HG03060 (cell line): ENCODE results near the gene HDLBP.
"Not testable (repeated sequence)": the region's sequence is repeated elsewhere in the genome, so short reads cannot be mapped to it uniquely, and the experiment has no call there.

Experiments used
- ATAC-seq: cut with Tn5 transposase; IDR thresholded peaks from one replicate; pipeline ENCODE4 v1.9.1; 2021; ENCODE audit warnings: low read depth, moderate number of reproducible peaks; ENCODE audit not compliant: unreplicated experiment

Gene HDLBP

DNA sequence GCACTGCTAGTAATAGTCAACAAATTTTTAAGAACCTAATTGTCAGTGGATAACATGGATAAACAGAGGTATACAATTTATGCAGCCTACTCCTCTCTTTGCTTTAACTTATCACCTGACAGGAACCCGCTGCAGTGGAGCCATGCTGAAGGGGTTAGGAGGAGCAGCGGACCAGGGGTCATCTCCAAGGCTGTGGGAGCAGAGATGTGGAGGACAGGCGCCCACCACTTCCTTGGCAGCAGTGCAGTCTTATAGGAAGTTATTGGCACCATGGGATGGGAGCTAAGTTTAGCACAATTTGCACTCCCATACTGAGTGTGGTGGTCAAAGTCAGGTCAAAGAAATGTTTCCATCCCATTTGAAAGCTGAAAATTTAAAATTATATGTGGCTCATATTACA lies 35.6 kb downstream of the HDLBP start:
- no peak for ATAC-seq

DNA sequence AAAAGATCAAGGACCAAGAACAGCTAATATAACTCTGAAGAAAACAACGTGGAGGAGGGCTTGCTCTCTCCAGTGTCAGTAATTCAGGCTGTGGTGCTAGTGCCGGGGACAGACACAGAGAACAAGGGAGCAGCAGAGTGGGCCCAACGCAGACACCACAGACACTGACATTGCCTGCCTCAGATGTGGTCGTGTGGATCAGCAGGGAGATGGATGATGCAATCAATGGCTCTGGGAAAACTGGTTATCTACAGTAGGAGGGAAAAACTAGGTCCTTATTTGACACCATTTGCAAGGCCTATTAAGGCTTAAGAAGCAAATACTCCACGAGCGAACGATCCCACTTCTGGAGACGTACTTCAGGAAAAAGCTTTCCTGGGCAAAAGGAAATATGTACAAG lies 36.1 kb downstream of the HDLBP start:
- no peak for ATAC-seq

DNA sequence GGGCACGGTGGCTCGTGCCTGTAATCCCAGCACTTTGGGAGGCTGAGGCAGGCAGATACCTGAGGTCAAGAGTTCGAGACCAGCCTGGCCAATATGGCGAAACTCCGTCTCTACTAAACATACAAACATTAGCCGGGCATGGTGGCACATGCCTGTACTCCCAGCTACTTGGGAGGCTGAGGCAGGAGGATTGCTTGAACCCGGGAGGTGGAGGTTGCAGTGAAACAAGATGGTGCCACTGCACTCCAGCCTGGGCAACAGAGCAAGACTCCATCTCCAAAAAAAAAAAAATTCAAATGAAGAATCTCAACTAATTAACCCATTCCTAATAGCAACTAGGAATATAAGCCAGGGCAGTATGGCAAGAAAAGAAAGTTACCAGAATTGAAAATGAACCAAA lies 37.2 kb downstream of the HDLBP start:
- not testable (repeated sequence) for ATAC-seq

DNA sequence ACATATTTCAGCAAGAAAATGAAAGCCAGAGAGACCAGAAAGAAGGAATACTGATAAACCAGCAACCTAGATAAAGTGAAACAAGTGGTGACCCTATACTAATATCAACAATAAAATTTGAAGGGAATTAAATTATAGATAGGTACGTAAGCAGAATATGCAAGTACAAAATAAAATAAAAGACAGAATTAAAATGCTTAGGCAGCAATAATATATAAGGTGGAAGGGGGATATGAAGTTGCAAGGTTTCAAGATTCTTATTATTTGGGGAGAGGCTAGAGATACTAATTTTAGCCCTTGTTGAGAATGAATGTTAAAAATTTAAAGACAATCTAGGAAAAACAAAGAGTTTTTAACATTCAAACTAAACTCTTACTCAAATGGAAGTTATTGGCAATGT lies 39.6 kb downstream of the HDLBP start:
- ATAC-seq = no peak

DNA sequence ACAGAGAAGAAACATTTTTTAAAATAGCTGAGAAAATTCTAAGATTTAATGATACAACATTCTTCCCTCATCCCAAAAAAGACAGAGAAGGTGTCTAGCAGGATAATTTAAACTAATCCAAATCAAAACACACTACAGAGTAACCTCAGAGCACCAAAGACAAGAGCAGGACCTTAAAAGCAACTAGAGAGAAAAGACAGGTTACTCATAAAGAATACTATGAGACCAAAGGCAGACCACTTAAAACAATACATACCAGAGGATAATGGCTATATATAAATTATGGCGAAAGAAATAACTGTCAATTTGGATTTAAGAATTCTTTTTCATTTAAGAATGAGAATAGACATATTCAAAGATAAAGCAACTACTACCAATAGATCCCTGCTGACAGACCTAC lies 40.0 kb downstream of the HDLBP start:
- ATAC-seq = no peak

DNA sequence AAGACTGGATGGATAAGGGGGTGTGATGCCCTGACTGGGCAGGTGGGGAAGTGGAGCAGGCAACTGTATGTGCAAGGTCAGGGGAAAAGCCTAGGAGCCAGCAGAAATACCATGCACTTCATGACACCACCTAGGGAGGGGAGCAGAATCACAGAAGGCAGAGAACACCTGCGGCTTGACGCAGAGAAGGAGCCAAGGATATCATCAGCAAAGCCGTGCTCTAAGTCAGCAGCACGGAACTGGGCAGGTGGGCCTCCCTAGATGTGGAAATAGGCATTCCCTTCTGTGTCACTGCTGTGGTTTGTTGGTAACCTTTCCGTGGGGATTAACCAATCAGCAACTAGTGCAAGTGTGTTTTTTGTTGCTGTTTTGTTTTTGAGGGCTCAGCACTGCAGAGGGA lies 41.3 kb downstream of the HDLBP start:
- ATAC-seq = no peak

DNA sequence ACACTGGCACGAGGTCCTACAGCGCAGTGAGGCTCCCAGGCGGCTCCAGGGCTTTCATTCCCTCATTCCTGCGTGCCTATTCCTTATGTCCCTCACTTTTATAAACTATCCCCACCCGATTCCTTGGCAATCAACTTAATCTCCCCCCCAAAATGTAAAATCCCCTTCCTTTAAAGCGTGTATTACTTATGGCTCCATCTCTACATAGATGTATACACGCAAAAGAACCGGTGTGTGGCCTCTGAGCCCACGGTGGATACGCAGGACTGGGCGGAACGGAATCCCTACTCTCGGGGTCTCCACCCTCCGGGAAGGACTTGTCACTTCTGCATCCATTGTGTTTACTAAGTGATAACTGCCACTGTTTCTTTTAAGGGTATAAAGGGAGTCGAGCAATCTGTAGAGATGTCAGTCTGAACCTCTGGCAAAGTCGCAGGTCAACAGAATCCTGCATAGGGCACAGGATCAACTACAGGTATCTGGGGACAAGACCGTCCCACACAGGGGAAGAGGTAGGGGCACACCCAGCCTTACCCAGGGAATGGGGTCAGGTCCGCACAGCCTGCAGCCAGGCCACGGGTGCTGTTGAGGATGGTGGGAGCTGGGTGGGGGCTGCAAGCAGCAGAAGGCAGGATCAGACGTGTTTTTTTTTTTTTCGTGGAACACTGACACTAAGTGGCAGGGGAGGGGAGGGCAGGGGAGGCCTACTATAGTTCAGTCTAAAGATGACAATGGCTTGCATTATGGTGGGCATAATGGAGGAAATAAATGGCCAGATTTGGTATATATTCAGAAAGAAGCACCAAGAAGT lies 42.1 kb downstream of the HDLBP start:
- ATAC-seq = no peak

DNA sequence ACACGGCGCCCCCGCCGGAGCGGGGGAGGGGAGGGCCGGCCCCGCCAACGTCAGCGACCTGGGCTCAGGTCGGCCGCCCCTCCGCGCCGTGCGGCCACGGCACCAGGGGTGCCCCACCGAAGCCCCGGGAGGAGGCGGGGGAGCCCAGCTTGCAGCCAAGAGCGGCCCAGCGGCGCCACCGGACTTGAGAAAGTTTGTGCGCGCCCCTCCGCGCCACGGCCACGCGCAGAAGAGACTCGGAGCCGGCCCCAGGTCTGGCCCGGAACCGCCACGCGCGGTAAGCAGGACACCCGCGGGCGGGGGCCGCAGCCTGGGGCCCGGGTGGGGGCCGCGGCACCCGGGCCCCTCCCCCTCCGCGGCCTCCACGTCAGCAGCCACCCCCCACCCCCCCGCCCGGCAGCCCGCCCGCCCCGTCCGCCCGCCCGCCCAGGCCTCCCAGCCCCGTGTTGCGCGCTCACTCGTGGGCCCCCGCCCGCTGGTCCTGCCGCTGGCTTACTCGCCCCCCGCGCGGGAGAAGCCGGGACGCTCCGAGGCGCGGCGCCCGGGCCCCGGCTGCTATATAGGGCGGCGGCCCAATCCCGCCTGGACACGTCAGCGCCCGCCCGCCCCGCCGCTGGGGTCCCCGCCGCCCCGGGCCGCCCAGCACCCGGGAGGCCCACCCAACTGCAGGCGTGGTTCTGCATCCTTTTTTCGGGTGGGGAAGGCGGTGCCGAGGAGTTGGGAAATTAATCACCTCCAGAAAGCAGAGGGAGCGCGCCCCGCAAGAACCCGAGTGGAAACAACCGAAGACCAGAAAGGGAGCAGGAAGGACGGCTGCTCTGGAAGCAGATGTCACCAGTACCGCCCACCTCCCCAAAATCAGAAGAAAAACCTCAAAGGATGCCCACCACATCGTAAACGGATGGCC lies 42.9 kb downstream of the HDLBP start:
- no peak for ATAC-seq

DNA sequence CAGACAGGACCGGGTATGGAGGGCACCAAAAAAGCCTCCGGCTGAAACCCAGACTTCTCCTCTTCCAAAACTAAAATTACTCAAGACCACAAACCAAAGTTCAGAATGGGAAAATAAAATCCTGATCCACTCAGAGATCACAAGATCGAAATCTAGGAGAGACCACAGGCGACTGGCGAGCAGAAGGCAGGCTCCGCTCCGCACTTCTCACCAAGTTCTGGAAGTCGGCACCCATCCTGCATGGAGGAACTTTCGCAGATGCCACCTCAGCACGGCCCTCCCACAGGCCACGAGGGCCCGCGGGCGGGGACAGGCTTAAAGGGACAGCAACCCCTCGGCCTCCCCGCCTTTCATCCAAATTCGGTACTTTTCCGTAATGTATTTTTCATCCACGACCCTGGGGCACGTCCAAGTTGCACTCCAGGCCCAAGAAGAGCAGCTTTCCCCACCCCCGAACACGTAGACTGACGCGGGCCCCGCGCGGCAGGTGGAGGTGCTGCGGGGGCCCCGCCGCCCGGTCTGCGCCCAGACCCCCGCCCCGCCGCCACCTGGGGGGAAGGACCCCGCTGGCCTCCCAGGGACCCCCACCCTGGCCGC lies 43.7 kb downstream of the HDLBP start:
- ATAC-seq = no peak

DNA sequence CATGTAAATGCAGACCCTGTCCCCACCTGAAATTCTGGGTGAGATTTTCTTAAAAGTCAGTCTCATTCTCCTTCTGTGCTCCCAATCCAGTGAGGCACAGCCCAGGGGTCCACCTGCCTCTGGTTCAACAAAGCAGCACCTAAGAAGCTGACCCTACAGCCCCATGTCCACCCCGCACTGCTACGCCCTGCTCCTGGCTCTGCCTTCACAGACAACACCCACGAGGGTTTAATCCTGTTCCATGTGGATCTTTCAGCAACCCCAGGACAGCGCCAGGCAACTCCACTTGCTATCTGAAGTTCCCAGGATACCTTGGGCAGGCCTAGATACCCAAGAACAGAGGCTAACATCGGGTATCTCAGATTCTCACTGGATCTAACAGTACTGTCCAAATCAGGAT lies 44.9 kb downstream of the HDLBP start:
- no peak for ATAC-seq

DNA sequence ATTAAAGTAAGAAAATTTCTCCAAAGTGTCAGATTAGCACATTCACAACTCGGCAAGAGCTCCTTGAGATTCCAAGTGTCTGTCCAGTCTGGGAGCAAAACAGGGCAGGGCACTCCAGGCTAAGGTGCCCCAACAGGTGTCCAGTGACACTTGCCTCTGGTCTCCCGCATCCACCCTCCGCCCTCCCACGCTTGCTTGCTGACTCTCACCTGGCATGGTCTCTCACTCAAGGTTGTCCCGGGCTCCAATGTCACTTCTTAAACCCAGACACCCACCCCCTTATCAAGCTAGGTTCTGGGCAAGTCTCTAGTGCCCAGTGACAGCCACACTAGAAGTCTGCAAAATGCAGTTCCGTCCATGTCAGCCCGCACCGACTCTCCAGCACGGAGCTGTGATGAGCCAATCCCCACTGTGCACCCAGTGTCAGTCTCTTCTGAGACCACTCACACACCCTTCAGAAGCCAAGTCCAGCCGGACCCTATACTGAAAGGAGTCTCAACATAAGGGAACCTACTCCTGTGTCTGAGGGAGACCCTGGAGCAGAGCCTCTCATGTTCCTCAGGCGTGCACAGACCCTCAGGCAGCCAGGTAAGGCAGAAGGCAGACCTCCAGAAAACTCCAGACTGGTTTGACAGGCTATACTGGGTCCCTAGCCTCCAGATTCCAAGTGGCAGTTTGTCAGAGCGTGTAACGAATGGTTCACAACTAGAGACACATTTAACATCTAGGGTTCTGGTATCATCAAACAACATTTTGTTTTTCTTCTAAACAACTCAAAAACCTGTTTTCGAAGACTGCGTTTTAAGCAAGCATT lies 45.6 kb downstream of the HDLBP start:
- no peak for ATAC-seq

DNA sequence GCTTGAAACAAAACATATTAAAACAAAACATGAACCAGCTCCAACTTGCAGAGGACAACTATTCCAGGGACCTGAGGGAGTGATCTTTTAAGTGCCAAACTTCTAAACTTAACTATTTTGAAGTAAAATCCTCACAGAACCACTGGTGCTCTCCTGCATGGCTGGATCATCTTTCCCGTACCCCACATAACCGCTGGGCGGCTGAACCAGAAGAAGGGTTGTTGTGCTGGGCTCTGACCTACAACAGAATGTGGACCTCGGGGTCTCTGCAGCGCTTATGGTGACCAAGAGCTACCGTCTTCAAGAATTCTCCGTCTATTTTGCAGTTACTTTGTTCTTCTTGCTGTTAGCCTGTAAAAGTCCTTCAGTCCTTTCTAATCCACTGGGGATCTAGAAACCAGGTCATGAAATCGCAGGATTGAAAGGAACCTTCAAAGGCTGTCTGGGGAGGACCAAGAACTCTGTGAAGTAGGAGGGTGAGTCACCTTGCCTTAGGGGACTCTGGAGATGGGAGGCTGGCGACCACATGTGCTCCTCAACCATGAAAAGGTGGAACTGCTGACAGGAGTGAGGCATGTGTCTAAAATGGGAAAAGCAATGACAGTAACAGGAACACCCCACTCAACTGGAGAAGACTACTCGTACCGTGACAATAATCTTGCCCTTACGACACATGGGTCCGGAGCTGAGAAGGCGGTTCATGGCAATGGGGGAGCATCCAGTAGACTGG lies 46.6 kb downstream of the HDLBP start:
- no peak for ATAC-seq

DNA sequence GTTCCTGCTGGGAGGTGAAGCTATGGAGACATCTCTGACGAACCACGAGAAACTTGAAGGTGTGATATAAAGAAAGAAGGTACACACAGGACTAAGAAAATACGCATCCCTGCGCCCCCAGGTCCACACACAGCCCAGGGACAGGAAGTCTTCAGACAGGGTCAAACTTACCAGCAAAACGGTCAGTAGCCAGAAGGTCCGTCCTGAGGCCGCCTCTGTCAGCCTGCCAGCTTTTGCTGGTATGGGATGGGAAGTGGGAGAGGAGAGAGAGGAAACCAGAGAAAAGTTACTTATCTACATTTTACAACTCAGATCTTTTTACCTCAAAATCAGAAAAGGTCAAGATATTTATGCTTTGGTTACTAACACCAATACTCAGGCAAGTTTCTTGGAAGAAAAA lies 47.2 kb downstream of the HDLBP start:
- no peak for ATAC-seq

DNA sequence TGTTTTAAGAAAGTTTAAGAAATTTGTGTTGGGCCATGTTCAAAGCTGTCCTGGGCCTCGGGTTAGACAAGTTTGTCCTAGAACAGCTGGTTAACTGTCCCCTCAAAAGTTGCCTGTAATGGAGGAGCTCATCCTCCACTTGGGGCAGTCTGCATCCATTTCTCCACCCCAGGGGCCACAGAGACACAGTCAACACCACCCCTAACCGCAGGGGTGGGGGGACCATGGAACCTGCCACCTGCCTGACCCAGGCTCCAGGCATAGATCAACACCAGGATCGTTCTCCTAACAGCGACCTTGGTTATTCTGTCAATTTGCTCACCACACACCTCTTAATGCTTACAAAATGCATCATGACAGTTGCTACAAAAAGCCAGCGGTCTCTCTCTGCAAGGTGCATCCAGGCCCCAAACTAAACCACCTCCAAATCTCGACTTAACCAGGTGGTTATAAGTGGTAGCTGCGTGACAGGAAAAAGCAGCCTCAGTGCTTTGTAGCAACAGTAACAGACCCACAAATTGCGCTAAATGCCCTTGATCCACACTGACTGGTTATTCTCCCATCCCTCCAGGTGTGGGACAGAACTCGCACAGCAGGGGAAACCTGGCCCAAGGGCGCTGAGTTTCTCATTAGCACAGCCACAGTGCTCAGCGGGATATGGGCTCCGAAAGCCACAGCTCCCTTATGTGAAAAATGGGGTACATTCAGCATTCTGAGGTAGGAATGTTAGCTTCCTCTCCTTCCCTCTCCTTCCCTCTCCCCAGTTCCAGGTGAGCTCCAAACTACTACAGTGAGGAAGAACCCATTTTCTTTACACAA lies 48.0 kb downstream of the HDLBP start:
- ATAC-seq = no peak

DNA sequence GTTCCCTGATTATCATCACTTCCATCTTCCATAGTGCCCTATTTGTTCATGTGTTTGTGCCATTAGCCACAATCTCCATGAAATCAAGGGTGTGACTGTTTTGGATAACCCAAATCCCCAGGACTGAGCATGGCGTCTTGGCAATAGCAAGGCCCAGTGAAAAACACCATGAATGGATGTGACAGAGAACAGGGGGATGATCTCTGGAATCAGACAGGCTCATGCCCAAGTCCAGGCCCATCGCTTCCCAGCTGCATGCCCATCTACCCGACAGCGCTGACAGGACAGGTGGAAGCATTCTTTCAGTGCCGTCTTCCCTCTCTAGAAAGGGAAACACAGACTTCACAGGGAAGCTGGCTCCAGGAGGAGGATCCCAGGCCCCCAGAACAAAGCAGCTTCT lies 50.0 kb downstream of the HDLBP start:
- ATAC-seq = no peak

DNA sequence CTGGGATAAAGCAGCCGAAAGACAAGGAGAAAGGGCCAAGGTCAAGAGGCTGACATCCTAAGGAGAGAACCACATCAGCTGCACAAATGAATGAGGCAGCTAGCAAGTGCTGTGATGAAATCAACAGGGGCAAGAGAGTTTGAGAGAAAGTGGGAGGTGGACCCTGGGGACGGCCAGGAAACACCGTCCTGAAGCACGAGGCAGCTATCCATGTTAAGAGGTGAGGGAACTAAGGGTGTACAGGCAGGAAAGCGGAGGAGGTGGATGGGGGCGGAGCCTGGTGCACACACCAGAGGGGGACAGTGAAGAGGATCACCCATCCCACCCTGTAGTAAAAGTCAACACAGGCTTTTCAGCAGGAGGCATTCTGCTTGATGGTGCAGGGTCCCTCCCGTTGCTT lies 52.4 kb downstream of the HDLBP start:
- ATAC-seq = no peak

DNA sequence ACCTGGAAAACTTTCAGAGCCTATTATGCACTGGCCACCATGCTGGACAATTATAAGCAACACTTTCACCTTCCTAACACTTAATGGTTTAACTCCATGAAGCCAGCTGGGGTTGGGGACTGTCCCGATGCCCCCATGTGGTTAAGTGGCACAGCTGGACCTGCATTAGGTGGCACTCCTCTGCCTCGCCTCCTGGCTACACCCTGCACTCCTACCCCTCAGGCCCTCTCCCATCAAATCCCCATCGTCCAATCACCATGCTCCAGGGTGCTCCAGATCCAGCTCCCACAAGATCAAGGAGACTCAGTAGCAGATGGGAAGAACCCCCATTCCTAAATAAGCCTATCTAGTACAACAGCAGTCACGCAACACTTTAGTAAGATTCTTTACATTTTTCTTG lies 53.8 kb downstream of the HDLBP start:
- ATAC-seq = no peak

DNA sequence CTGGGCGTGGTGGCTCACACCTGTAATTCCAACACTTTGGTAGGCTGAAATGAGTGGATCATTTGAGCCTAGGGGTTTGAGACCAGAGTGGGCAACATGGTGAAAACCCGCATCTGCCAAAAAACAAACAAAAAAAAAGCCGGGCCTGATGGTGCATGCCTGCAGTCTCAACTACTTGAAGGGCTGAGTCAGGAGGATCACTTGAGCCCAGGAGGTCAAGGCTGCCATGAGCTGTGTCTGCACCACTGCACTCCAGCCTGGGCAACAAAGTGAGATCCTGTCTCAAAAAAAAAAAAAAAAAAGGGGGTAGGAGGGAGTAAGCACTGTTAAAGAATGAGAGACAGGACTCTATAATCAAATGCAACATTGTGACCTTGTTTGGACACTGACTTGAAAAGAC lies 54.6 kb downstream of the HDLBP start:
- ATAC-seq = no peak
